ENCODE data around the gene WNT5A. TPM values are rescaled to one million over a fixed set of nuclear protein-coding genes. Genes with fewer than 3 reads are reported as not detected.

Gene WNT5A
- total and polyA plus RNA-seq, 9 of the 15 experiments (the other 6 are each of a cell fraction or from before 2014, with no cell fraction given): 0.11 TPM; not detected in 8

- TF ChIP-seq KLF13 (tag; IDR thresholded peaks at IDR 0.05; ENCODE audit: borderline replicate concordance, low read depth) (no peak), ARID3B (CRISPR knock-in tag; IDR thresholded peaks at IDR 0.05; ENCODE audit: borderline replicate concordance) (no peak), SP1 (CRISPR knock-in tag; IDR thresholded peaks at IDR 0.05) (no peak), ZNF449 (CRISPR knock-in tag; IDR thresholded peaks at IDR 0.05) (no peak), HNRNPUL1 (IDR thresholded peaks at IDR 0.05; ENCODE audit: low read length) (no peak), NCOR1 (IDR thresholded peaks at IDR 0.05) (no peak), XRCC4 (IDR thresholded peaks at IDR 0.05; ENCODE audit: extremely low read depth, insufficient read depth, insufficient read length) (no peak), IRF1 (CRISPR knock-in tag; IDR thresholded peaks at IDR 0.05; ENCODE audit: borderline replicate concordance) (no peak), COPS2 (conservative IDR thresholded peaks at IDR 0.05) (no peak), EZH2 (IDR thresholded peaks at IDR 0.05; ENCODE audit: borderline replicate concordance, low read depth, low read length) (no peak), REST (IDR thresholded peaks at IDR 0.05; ENCODE audit: borderline replicate concordance) (no peak), REST (CRISPR knock-in tag; IDR thresholded peaks at IDR 0.05; ENCODE audit: low read depth) (no peak), CSDE1 (IDR thresholded peaks at IDR 0.05) (no peak), ZKSCAN8 (CRISPR knock-in tag; IDR thresholded peaks at IDR 0.05) (no peak), SNIP1 (IDR thresholded peaks at IDR 0.05; ENCODE audit: low read depth) (no peak), HMG20A (CRISPR knock-in tag; conservative IDR thresholded peaks at IDR 0.05) (no peak)
Observed at GRCh38 chr3:55416331-55416821, 70.7 kb downstream of the WNT5A start (continued).

Data from K562 (cell line).